SK-N-SH treated with all-trans-retinoic acid at 6 μM for 48 hours (cell line): ENCODE data around the gene LRRC63.
"Not testable (repeated sequence)": the region's sequence is repeated elsewhere in the genome, so short reads cannot be mapped to it uniquely, and the experiment has no call there.

Source experiments
- ARNTL ChIP-seq: fragments of 450-650 bp; formaldehyde crosslinking; IDR thresholded peaks from 2 replicates; pipeline ENCODE4 v1.5.0; 2020; ENCODE audit warnings: low read depth, mild to moderate bottlenecking, moderate library complexity, borderline replicate concordance
- CSDC2 ChIP-seq: fragments of 250-450 bp; sonication (Bioruptor Pico); IDR thresholded peaks from 2 replicates; pipeline ENCODE4 v1.5.0; 2020; ENCODE audit warnings: mild to moderate bottlenecking, moderate library complexity
- ESRRG ChIP-seq: fragments of 250-450 bp; sonication (Bioruptor Pico); IDR thresholded peaks from 2 replicates; pipeline ENCODE4 v1.6.1; 2021; ENCODE audit warnings: mild to moderate bottlenecking
- ISL1 ChIP-seq: fragments of 250-450 bp; sonication (Bioruptor Pico); IDR thresholded peaks from 2 replicates; pipeline ENCODE4 v2.1.2; 2022; ENCODE audit warnings: mild to moderate bottlenecking, moderate library complexity
- PATZ1 ChIP-seq: fragments of 250-450 bp; sonication (Bioruptor Pico); IDR thresholded peaks from 2 replicates; pipeline ENCODE4 v1.8.0; 2020; ENCODE audit warnings: mild to moderate bottlenecking, moderate library complexity, borderline replicate concordance
- RARB ChIP-seq: fragments of 250-450 bp; sonication (Bioruptor Pico); IDR thresholded peaks from 2 replicates; pipeline ENCODE4 v1.8.0; 2021; ENCODE audit warnings: mild to moderate bottlenecking, moderate library complexity
- ZC3H10 ChIP-seq: fragments of 250-450 bp; sonication (Bioruptor Pico); IDR thresholded peaks from 2 replicates; pipeline ENCODE4 v1.5.1; 2021; ENCODE audit warnings: mild to moderate bottlenecking, moderate library complexity
- ZFP3 ChIP-seq: fragments of 250-450 bp; sonication (Bioruptor Pico); IDR thresholded peaks from 2 replicates; pipeline ENCODE4 v1.5.0; 2020; ENCODE audit warnings: mild to moderate bottlenecking, moderate library complexity
- ZFP30 ChIP-seq: fragments of 450-650 bp; formaldehyde crosslinking; IDR thresholded peaks from 2 replicates; pipeline ENCODE4 v1.5.0; 2022; ENCODE audit warnings: mild to moderate bottlenecking, moderate library complexity
- ZNF70 ChIP-seq: fragments of 450-650 bp; formaldehyde crosslinking; IDR thresholded peaks from 2 replicates; pipeline ENCODE4 v1.5.0; 2020; ENCODE audit warnings: mild to moderate bottlenecking, moderate library complexity
- ZNF8 ChIP-seq: fragments of 450-650 bp; formaldehyde crosslinking; IDR thresholded peaks from 2 replicates; pipeline ENCODE4 v1.5.0; 2020; ENCODE audit warnings: mild to moderate bottlenecking, moderate library complexity
- TF ChIP-seq, protein P1 (sequence below): fragments of 250-450 bp; sonication (Bioruptor Pico); IDR thresholded peaks from 2 replicates; pipeline ENCODE4 v1.5.1; 2021; ENCODE audit warnings: mild to moderate bottlenecking, moderate library complexity
- TF ChIP-seq, protein P2 (sequence below): fragments of 250-450 bp; sonication (Bioruptor Pico); IDR thresholded peaks from 2 replicates; pipeline ENCODE4 v1.5.1; 2020; ENCODE audit warnings: low read depth, mild to moderate bottlenecking, moderate library complexity
- TF ChIP-seq, protein P3 (sequence below): fragments of 250-450 bp; sonication (Bioruptor Pico); IDR thresholded peaks from 2 replicates; pipeline ENCODE4 v1.8.0; 2021; ENCODE audit warnings: low read depth, mild to moderate bottlenecking, moderate library complexity, borderline replicate concordance

- TF ChIP-seq ARNTL (CRISPR knock-in tag); ZFP3; ESRRG; RARB (CRISPR knock-in tag); ZC3H10 (CRISPR knock-in tag); ISL1; CSDC2 (CRISPR knock-in tag); PATZ1 (CRISPR knock-in tag); ZFP30 (CRISPR knock-in tag); ZNF8 (CRISPR knock-in tag); ZNF70 (CRISPR knock-in tag): not testable (repeated sequence)
- TF ChIP-seq, protein P1, sequence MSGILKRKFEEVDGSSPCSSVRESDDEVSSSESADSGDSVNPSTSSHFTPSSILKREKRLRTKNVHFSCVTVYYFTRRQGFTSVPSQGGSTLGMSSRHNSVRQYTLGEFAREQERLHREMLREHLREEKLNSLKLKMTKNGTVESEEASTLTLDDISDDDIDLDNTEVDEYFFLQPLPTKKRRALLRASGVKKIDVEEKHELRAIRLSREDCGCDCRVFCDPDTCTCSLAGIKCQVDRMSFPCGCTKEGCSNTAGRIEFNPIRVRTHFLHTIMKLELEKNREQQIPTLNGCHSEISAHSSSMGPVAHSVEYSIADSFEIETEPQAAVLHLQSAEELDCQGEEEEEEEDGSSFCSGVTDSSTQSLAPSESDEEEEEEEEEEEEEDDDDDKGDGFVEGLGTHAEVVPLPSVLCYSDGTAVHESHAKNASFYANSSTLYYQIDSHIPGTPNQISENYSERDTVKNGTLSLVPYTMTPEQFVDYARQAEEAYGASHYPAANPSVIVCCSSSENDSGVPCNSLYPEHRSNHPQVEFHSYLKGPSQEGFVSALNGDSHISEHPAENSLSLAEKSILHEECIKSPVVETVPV = not testable (repeated sequence)
- TF ChIP-seq, protein P2, sequence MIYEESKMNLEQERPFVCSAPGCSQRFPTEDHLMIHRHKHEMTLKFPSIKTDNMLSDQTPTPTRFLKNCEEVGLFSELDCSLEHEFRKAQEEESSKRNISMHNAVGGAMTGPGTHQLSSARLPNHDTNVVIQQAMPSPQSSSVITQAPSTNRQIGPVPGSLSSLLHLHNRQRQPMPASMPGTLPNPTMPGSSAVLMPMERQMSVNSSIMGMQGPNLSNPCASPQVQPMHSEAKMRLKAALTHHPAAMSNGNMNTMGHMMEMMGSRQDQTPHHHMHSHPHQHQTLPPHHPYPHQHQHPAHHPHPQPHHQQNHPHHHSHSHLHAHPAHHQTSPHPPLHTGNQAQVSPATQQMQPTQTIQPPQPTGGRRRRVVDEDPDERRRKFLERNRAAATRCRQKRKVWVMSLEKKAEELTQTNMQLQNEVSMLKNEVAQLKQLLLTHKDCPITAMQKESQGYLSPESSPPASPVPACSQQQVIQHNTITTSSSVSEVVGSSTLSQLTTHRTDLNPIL (CRISPR knock-in tag) = not testable (repeated sequence)
- TF ChIP-seq, protein P3, sequence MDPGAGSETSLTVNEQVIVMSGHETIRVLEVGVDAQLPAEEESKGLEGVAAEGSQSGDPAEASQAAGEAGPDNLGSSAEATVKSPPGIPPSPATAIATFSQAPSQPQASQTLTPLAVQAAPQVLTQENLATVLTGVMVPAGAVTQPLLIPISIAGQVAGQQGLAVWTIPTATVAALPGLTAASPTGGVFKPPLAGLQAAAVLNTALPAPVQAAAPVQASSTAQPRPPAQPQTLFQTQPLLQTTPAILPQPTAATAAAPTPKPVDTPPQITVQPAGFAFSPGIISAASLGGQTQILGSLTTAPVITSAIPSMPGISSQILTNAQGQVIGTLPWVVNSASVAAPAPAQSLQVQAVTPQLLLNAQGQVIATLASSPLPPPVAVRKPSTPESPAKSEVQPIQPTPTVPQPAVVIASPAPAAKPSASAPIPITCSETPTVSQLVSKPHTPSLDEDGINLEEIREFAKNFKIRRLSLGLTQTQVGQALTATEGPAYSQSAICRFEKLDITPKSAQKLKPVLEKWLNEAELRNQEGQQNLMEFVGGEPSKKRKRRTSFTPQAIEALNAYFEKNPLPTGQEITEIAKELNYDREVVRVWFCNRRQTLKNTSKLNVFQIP (CRISPR knock-in tag) = not testable (repeated sequence)
Measured at GRCh38 chr13:46283912-46284824, 72.4 kb downstream of the LRRC63 start.
